HepG2 (cell line): ENCODE results near the gene SPACA4. TPM values are rescaled to one million over a fixed set of nuclear protein-coding genes. Genes with fewer than 3 reads are reported as not detected.

Experiments
- AGO2 ChIP-seq: fragments of 200-400 bp; formaldehyde crosslinking; optimal IDR thresholded peaks from 2 replicates; pipeline ENCODE3; 2017; ENCODE audit warnings: mild to moderate bottlenecking, low read depth, low read length, moderate library complexity
- ATF5 ChIP-seq: sonication (generic); formaldehyde crosslinking; IDR thresholded peaks from 2 replicates; pipeline ENCODE4 v1.4.0; 2020; ENCODE audit warnings: mild to moderate bottlenecking, low read depth, missing genetic modification reagents
- HINFP ChIP-seq: sonication (generic); formaldehyde crosslinking; IDR thresholded peaks from 2 replicates; pipeline ENCODE4 v1.4.0; 2020; ENCODE audit warnings: low read depth, mild to moderate bottlenecking, missing genetic modification reagents
- HNF4A ChIP-seq: sonication (generic); formaldehyde crosslinking; IDR thresholded peaks from 2 replicates; pipeline ENCODE4 v1.4.0; 2020; ENCODE audit warnings: missing genetic modification reagents
- KDM5B ChIP-seq: sonication (generic); formaldehyde crosslinking; IDR thresholded peaks from 2 replicates; pipeline ENCODE4 v1.4.0; 2020; ENCODE audit warnings: missing genetic modification reagents, mild to moderate bottlenecking, borderline replicate concordance
- PRDM15 ChIP-seq: sonication (generic); formaldehyde crosslinking; IDR thresholded peaks from 2 replicates; pipeline ENCODE4 v1.4.0; 2020; ENCODE audit warnings: missing genetic modification reagents
- SOX13 ChIP-seq, 3 experiments: fragments of 450-650 bp in 1 of 3; sonication (generic) in 1 of 3; formaldehyde crosslinking in 1 of 3; IDR thresholded peaks in 2 of 3; conservative IDR thresholded peaks in 1 of 3; 2 replicates each; pipeline versions ENCODE4 v1.5.0 to v1.6.1; 2016 to 2020; ENCODE audit warnings: antibody characterized with exemption in 1 of 3, mild to moderate bottlenecking in 1 of 3, missing compliant biosample characterization in 1 of 3, missing genetic modification reagents in 1 of 3, moderate library complexity in 1 of 3
- SOX5 ChIP-seq: IDR thresholded peaks from 2 replicates; pipeline ENCODE4 v1.6.1; 2016; ENCODE audit warnings: borderline replicate concordance
- SOX6 ChIP-seq, 2 experiments: fragments of 450-650 bp in 1 of 2; sonication (generic) in 1 of 2; formaldehyde crosslinking in 1 of 2; IDR thresholded peaks; 2 replicates each; pipeline versions ENCODE4 v1.4.0 to v1.6.1; 2017 to 2020; ENCODE audit warnings: antibody characterized with exemption in 1 of 2, mild to moderate bottlenecking in 1 of 2, missing genetic modification reagents in 1 of 2
- SP140L ChIP-seq: sonication (generic); formaldehyde crosslinking; IDR thresholded peaks from 2 replicates; pipeline ENCODE4 v1.4.0; 2020; ENCODE audit warnings: missing genetic modification reagents, borderline replicate concordance
- TBX3 ChIP-seq: fragments of 450-650 bp; IDR thresholded peaks from 2 replicates; pipeline ENCODE4 v1.6.1; 2017; ENCODE audit warnings: antibody characterized with exemption, mild to moderate bottlenecking, inconsistent platforms, borderline replicate concordance
- TCF7L2 ChIP-seq: IDR thresholded peaks from 2 replicates; pipeline ENCODE4 v1.6.1; 2011; ENCODE audit warnings: mild to moderate bottlenecking, low read depth, low read length, moderate library complexity
- ZBTB33 ChIP-seq: sonication (generic); formaldehyde crosslinking; IDR thresholded peaks from 2 replicates; pipeline ENCODE4 v1.4.0; 2020; ENCODE audit warnings: missing genetic modification reagents
- ZNF577 ChIP-seq: sonication (generic); formaldehyde crosslinking; IDR thresholded peaks from 2 replicates; pipeline ENCODE4 v1.4.0; 2020; ENCODE audit warnings: mild to moderate bottlenecking, low read depth, missing genetic modification reagents, borderline replicate concordance
- polyA plus RNA-seq, 8 experiments: library from polyadenylated mRNA; depleted of rRNA in 3 of 8; stranded (reverse) in 7 of 8; unstranded in 1 of 8; fragments of >200 nt; fragmentation: Illumina TruSeq in 4 of 8; extraction: Trizol in 4 of 8; gene quantifications; 2 replicates each; pipeline versions ENCODE4 v1.2.1 to v1.2.3, GENCODE V29; 2011 to 2016; ENCODE audit warnings: low read depth in 4 of 8, missing spikeins in 1 of 8, mixed read lengths in 1 of 8; ENCODE audit not compliant: insufficient read depth in 1 of 8
- total RNA-seq, 5 experiments: library from RNA; depleted of rRNA; stranded (reverse); fragments of >200 nt; fragmentation: Illumina TruSeq; extraction: Trizol; gene quantifications; 2 replicates each; pipeline ENCODE4 v1.2.3, GENCODE V29; 2016; ENCODE audit warnings: low read depth in 1 of 5

SPACA4 gene
- total and polyA plus RNA-seq, 2 of the 13 experiments (the other 11 are each of a cell fraction or from before 2014, with no cell fraction given) = not detected

- peak; percentile 72; the same call in 1 of the 2 replicates for TF ChIP-seq ZBTB33 (CRISPR knock-in tag)
- no peak for TF ChIP-seq ZNF577 (CRISPR knock-in tag)
- peak; percentile 66; the same call in 1 of the 2 replicates for TF ChIP-seq SOX5 (CRISPR knock-in tag)
- peak; percentile 41; the same call in 1 of the 2 replicates for TF ChIP-seq TBX3
- no peak for TF ChIP-seq HINFP (CRISPR knock-in tag)
- TF ChIP-seq AGO2 = no peak
- no peak for TF ChIP-seq SOX6 (IDR thresholded peaks at IDR 0.05)
- TF ChIP-seq SOX6 (CRISPR knock-in tag; IDR thresholded peaks at IDR 0.05) = peak; percentile 74
- TF ChIP-seq PRDM15 = peak; percentile 69; the same call in 1 of the 2 replicates
- peak; percentile 58 for TF ChIP-seq HNF4A (CRISPR knock-in tag)
- TF ChIP-seq TCF7L2 = no peak
- no peak for TF ChIP-seq SP140L (CRISPR knock-in tag)
- no peak for TF ChIP-seq ATF5
- no peak for TF ChIP-seq SOX13 (IDR thresholded peaks at IDR 0.05)
- TF ChIP-seq SOX13 (CRISPR knock-in tag; conservative IDR thresholded peaks at IDR 0.05 in 1 of 2, IDR thresholded peaks at IDR 0.05 in 1 of 2) = peak in 1 of 2 experiments; percentile 60; a peak in 1 of 4 replicates
- TF ChIP-seq KDM5B (CRISPR knock-in tag) = no peak
- TF ChIP-seq, all 625 proteins: peak for 12
These were observed 44.6 kb downstream of the SPACA4 start (continued) for GRCh38 chr19:48650974-48651682.
